Body of pancreas (tissue), 4 donors: ENCODE results near the gene SFXN2.

ENCODE experiments used
- CTCF ChIP-seq, 7 experiments: fragments of 450-650 bp in 4 of 7; fragments of 200-600 bp in 3 of 7; sonication (generic) in 3 of 7; IDR thresholded peaks; one replicate each; pipeline ENCODE4 v1.5.1; 2016 to 2019; ENCODE audit warnings: antibody characterized with exemption in 7 of 7
- POLR2A ChIP-seq, 3 donors: fragments of 450-650 bp; IDR thresholded peaks; one replicate each; pipeline ENCODE4 v1.6.1; 2016; ENCODE audit warnings: antibody characterized with exemption in 3 of 3, mild to moderate bottlenecking in 2 of 3

- peak in 1 of 3 donors; percentile 34 for TF ChIP-seq POLR2A (IDR thresholded peaks at IDR 0.05)
- TF ChIP-seq CTCF (IDR thresholded peaks at IDR 0.05): no peak
Measured at GRCh38 chr10:102673819-102674511, 40.5 kb upstream of the SFXN2 start.
